HEK293 (cell line): ENCODE measurements around the gene MDFIC.

Experiments used
- ZBTB20 ChIP-seq: fragments of 450-650 bp; formaldehyde crosslinking; IDR thresholded peaks from 2 replicates; pipeline ENCODE4 v1.5.1; 2016; ENCODE audit warnings: missing biosample characterization, missing genetic modification characterization
- ZBTB21 ChIP-seq: fragments of 450-650 bp; formaldehyde crosslinking; IDR thresholded peaks from 2 replicates; pipeline ENCODE4 v1.5.1; 2017; ENCODE audit warnings: missing biosample characterization, missing genetic modification characterization
- ZBTB26 ChIP-seq: fragments of 450-650 bp; formaldehyde crosslinking; optimal IDR thresholded peaks from 2 replicates; pipeline ENCODE3; 2016; ENCODE audit warnings: missing biosample characterization, mild to moderate bottlenecking, missing genetic modification characterization
- ZBTB48 ChIP-seq: fragments of 450-650 bp; formaldehyde crosslinking; IDR thresholded peaks from 2 replicates; pipeline ENCODE4 v1.5.1; 2016; ENCODE audit warnings: missing biosample characterization, missing genetic modification characterization
- ZNF10 ChIP-seq: fragments of 450-650 bp; formaldehyde crosslinking; IDR thresholded peaks from 2 replicates; pipeline ENCODE4 v1.5.1; 2017; ENCODE audit warnings: missing biosample characterization, missing genetic modification characterization
- ZNF140 ChIP-seq: fragments of 450-650 bp; formaldehyde crosslinking; IDR thresholded peaks from 2 replicates; pipeline ENCODE4 v1.5.1; 2016; ENCODE audit warnings: missing biosample characterization, missing genetic modification characterization
- ZNF23 ChIP-seq: fragments of 450-650 bp; formaldehyde crosslinking; IDR thresholded peaks from 2 replicates; pipeline ENCODE4 v1.5.1; 2016; ENCODE audit warnings: missing biosample characterization, missing genetic modification characterization, borderline replicate concordance
- ZNF549 ChIP-seq: fragments of 450-650 bp; IDR thresholded peaks from 2 replicates; pipeline ENCODE4 v1.5.1; 2018; ENCODE audit warnings: missing biosample characterization, missing genetic modification characterization, mild to moderate bottlenecking, inconsistent platforms, moderate library complexity
- ZNF629 ChIP-seq: fragments of 450-650 bp; formaldehyde crosslinking; IDR thresholded peaks from 2 replicates; pipeline ENCODE4 v1.5.1; 2017; ENCODE audit warnings: missing biosample characterization, missing genetic modification characterization
- TF ChIP-seq, protein P1 (sequence below): fragments of 450-650 bp; formaldehyde crosslinking; IDR thresholded peaks from 2 replicates; pipeline ENCODE4 v1.5.1; 2016; ENCODE audit warnings: missing biosample characterization, missing genetic modification characterization
- TF ChIP-seq, protein P2 (sequence below): fragments of 450-650 bp; formaldehyde crosslinking; IDR thresholded peaks from 2 replicates; pipeline ENCODE4 v1.5.1; 2016; ENCODE audit warnings: missing biosample characterization, missing genetic modification characterization, low read depth
- TF ChIP-seq, protein P3 (sequence below): fragments of 450-650 bp; formaldehyde crosslinking; IDR thresholded peaks from 2 replicates; pipeline ENCODE4 v1.5.1; 2016; ENCODE audit warnings: missing biosample characterization, missing genetic modification characterization

GRCh38 chr7:114923403-114923713 is 1.5 kb downstream of the MDFIC start:
- TF ChIP-seq, protein P1, sequence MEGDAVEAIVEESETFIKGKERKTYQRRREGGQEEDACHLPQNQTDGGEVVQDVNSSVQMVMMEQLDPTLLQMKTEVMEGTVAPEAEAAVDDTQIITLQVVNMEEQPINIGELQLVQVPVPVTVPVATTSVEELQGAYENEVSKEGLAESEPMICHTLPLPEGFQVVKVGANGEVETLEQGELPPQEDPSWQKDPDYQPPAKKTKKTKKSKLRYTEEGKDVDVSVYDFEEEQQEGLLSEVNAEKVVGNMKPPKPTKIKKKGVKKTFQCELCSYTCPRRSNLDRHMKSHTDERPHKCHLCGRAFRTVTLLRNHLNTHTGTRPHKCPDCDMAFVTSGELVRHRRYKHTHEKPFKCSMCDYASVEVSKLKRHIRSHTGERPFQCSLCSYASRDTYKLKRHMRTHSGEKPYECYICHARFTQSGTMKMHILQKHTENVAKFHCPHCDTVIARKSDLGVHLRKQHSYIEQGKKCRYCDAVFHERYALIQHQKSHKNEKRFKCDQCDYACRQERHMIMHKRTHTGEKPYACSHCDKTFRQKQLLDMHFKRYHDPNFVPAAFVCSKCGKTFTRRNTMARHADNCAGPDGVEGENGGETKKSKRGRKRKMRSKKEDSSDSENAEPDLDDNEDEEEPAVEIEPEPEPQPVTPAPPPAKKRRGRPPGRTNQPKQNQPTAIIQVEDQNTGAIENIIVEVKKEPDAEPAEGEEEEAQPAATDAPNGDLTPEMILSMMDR (tag by site-specific recombination): no peak
- TF ChIP-seq, protein P2, sequence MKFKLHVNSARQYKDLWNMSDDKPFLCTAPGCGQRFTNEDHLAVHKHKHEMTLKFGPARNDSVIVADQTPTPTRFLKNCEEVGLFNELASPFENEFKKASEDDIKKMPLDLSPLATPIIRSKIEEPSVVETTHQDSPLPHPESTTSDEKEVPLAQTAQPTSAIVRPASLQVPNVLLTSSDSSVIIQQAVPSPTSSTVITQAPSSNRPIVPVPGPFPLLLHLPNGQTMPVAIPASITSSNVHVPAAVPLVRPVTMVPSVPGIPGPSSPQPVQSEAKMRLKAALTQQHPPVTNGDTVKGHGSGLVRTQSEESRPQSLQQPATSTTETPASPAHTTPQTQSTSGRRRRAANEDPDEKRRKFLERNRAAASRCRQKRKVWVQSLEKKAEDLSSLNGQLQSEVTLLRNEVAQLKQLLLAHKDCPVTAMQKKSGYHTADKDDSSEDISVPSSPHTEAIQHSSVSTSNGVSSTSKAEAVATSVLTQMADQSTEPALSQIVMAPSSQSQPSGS (tag by site-specific recombination): no peak
- TF ChIP-seq ZNF10 (tag by site-specific recombination) (no peak), ZBTB21 (tag by site-specific recombination) (no peak), ZBTB20 (tag by site-specific recombination) (peak; percentile 73), ZBTB48 (tag by site-specific recombination) (no peak), ZNF549 (tag by site-specific recombination) (no peak), ZNF629 (tag by site-specific recombination) (no peak), ZNF140 (tag by site-specific recombination) (no peak), ZNF23 (no peak), ZBTB26 (tag by site-specific recombination) (no peak)
- TF ChIP-seq, protein P3, sequence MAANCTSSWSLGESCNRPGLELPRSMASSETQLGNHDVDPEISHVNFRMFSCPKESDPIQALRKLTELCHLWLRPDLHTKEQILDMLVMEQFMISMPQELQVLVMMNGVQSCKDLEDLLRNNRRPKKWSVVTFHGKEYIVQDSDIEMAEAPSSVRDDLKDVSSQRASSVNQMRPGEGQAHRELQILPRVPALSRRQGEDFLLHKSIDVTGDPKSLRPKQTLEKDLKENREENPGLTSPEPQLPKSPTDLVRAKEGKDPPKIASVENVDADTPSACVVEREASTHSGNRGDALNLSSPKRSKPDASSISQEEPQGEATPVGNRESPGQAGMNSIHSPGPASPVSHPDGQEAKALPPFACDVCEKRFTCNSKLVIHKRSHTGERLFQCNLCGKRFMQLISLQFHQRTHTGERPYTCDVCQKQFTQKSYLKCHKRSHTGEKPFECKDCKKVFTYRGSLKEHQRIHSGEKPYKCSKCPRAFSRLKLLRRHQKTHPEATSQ (tag by site-specific recombination): no peak
